ENCODE results near the gene MPDU1.
"Not testable (repeated sequence)": the region's sequence is repeated elsewhere in the genome, so short reads cannot be mapped to it uniquely, and the experiment has no call there.

Gene MPDU1

DNA sequence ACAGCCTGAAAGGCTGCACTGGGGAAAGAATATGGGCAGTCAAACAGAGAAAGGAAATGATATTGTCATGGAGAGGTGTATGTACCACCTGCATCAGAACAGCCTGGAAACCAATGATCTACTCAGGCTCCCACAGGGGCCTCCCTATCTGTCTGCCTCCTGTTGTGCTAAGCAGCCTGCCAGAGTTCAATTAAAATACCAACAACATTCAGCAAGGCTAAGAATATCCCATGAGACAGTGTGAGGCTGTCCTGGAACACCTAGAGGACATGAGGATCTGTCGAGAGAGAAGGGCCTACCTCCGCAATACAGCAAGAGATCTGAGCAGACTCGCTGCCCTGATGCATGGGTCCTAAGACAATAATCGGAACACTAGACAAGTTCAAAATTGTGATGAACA, 22.6 kb downstream of the MPDU1 start:
- DNase-seq = no peak
- no peak for TF ChIP-seq POLR2A (IDR thresholded peaks at IDR 0.05; ENCODE audit: low read length)
- TF ChIP-seq GATA1 (IDR thresholded peaks at IDR 0.05; ENCODE audit: low read depth, low read length) = no peak

DNA sequence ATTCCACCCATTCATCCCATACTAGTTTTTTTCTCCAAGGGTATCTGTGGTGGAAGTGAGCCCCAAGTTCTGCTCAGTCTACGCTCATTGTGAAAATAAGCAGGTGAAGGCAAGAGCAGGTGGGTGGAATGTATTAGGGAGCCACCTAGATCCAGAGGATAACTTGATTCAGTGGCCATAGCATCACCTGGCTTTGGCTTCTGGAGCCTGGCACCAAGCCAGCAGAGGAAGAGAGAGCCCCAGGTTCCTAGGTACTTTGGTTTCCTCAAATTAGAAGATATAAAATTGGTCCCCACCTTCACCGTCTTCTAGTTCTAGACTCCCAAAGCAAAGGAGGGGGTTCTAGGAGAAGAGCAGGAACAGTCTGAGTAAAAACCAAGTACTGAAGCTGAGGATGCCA, 27.0 kb downstream of the MPDU1 start:
- no peak for TF ChIP-seq POLR2A (IDR thresholded peaks at IDR 0.05; ENCODE audit: low read length)
- no peak for TF ChIP-seq GATA1 (IDR thresholded peaks at IDR 0.05; ENCODE audit: low read depth, low read length)
- no peak for DNase-seq

- DNase-seq = peak; percentile 23 to 34
- TF ChIP-seq GATA1 (IDR thresholded peaks at IDR 0.05; ENCODE audit: low read depth, low read length) = no peak
- no peak for TF ChIP-seq POLR2A (IDR thresholded peaks at IDR 0.05; ENCODE audit: low read length)
These were observed 28.1 kb downstream of the MPDU1 start for GRCh38 chr17:7611635-7612293.

- no peak for DNase-seq
- no peak for TF ChIP-seq POLR2A (IDR thresholded peaks at IDR 0.05; ENCODE audit: low read length)
- no peak for TF ChIP-seq GATA1 (IDR thresholded peaks at IDR 0.05; ENCODE audit: low read depth, low read length)
These were observed 28.6 kb downstream of the MPDU1 start for GRCh38 chr17:7612294-7612640.

GRCh38 chr17:7613769-7614424, 30.2 kb downstream of the MPDU1 start:
- DNase-seq = peak; percentile 36 to 46
- TF ChIP-seq GATA1 (IDR thresholded peaks at IDR 0.05; ENCODE audit: low read depth, low read length) (no peak), POLR2A (IDR thresholded peaks at IDR 0.05; ENCODE audit: low read length) (no peak)

GRCh38 chr17:7614425-7615264, 31.0 kb downstream of the MPDU1 start, which contains the start of gene FXR2:
Gene FXR2 (minus strand): TSS chr17:7614897. CDS start chr17:7614532, 365 bp downstream.
- TF ChIP-seq POLR2A (IDR thresholded peaks at IDR 0.05; ENCODE audit: low read length) (peak; percentile 57), GATA1 (IDR thresholded peaks at IDR 0.05; ENCODE audit: low read depth, low read length) (no peak)
- DNase-seq = peak; percentile 100

- no peak for TF ChIP-seq GATA1 (IDR thresholded peaks at IDR 0.05; ENCODE audit: low read depth, low read length)
- TF ChIP-seq POLR2A (IDR thresholded peaks at IDR 0.05; ENCODE audit: low read length) = no peak
- no peak for DNase-seq
These were observed 31.7 kb downstream of the MPDU1 start for GRCh38 chr17:7615265-7615747.

- TF ChIP-seq GATA1 (IDR thresholded peaks at IDR 0.05; ENCODE audit: low read depth, low read length) = no peak
- TF ChIP-seq POLR2A (IDR thresholded peaks at IDR 0.05; ENCODE audit: low read length) = no peak
- no peak for DNase-seq
These were observed 35.0 kb downstream of the MPDU1 start for GRCh38 chr17:7618608-7619007.

GRCh38 chr17:7620835-7621234, 37.2 kb downstream of the MPDU1 start:
- no peak for DNase-seq
- TF ChIP-seq POLR2A (IDR thresholded peaks at IDR 0.05; ENCODE audit: low read length) = no peak
- no peak for TF ChIP-seq GATA1 (IDR thresholded peaks at IDR 0.05; ENCODE audit: low read depth, low read length)

DNA sequence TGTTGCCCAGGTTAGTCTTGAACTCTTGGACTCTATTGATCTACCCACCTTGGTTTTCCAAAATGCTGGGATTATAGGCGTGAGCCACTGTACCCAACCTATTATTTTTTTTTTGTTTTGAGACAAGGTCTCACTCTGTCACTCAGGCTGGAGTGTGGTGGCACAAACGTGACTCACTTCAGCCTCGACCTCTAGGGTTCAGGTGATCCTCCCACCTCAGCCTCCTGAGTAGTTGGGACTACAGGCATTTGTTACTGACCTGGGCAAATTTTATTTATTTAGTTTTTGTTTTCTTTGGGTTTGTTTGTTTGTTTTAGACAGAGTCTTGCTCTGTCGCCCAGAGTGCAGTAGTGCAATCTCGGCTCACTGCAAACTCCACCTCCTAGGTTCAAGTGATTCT, 40.0 kb downstream of the MPDU1 start:
- DNase-seq = no peak
- TF ChIP-seq POLR2A (IDR thresholded peaks at IDR 0.05; ENCODE audit: low read length) (no peak), GATA1 (IDR thresholded peaks at IDR 0.05; ENCODE audit: low read depth, low read length) (no peak)

- DNase-seq = not testable (repeated sequence)
These were observed 42.1 kb downstream of the MPDU1 start for GRCh38 chr17:7625749-7626148.

DNA sequence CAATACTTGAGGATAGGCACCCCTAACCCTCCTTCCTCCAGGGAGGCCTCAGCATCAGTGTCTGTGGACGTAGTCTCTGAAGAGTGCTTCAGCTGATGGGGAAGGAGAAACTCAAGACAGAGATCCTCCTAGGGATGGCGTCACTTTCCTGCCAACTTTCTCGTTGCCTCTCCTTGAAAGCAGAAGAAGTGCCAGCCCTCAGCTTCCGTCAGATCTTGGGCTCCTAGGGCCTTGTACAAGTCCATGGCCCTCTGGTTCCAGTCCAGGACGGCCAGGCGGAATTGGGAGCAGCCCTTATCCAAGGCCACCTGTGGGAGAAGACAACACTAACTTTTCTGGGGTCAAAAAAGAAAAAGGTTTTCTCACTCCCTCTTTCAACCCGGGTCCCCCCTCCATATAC, 42.7 kb downstream of the MPDU1 start:
- TF ChIP-seq GATA1 (IDR thresholded peaks at IDR 0.05; ENCODE audit: low read depth, low read length) = no peak
- TF ChIP-seq POLR2A (IDR thresholded peaks at IDR 0.05; ENCODE audit: low read length) = no peak
- no peak for DNase-seq

DNA sequence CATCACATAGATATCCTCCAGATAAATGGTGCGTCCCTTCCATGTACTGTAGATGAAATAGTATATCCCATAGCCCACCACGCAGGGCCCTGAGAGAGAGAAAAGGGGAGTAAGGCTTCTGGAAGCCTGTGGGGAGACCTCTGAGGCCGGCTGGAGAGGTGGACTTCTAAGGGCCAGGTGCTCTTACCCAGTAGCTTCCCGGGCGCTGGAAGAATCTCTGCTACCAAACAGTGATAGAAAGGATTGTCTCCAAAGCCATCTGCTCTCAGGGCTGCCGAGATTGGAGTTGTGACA, 43.3 kb downstream of the MPDU1 start:
- TF ChIP-seq POLR2A (IDR thresholded peaks at IDR 0.05; ENCODE audit: low read length) (no peak), GATA1 (IDR thresholded peaks at IDR 0.05; ENCODE audit: low read depth, low read length) (no peak)

More for the DNA sequence above, 43.3 kb downstream of the MPDU1 start:
- DNase-seq = peak in 1 of 2 experiments; percentile 50

Data from erythroblast (primary cell).